Caco-2 (cell line): ENCODE results near the gene PID1. TPM values are rescaled to one million over a fixed set of nuclear protein-coding genes. Genes with fewer than 3 reads are reported as not detected.

Experiments used
- BruUV-seq: library from RNA; stranded (reverse); fragments of 400-500 nt; replicated peaks from 2 replicates; lab custom pipeline; 2021; lab: Mats Ljungman, UMichigan
- CTCF ChIA-PET: fragments of 300-600 bp; sonication (Branson Sonifier 250); formaldehyde crosslinking; loops from one replicate; lab custom pipeline; 2022; ENCODE audit warnings: antibody characterized with exemption; lab: Charles Lee
- POLR2A ChIA-PET: fragments of 300-600 bp; sonication (Branson Sonifier 250); formaldehyde crosslinking; loops from one replicate; lab custom pipeline; 2022; ENCODE audit warnings: antibody characterized with exemption; lab: Charles Lee
- DNase-seq, 2 experiments: peaks; one replicate each; pipeline versions ENCODE4 v3.0.0 to v3.0.0-alpha.2; 2020 to 2022
- H3K27me3 ChIP-seq: replicated peaks from 2 replicates; pipeline ENCODE4 v1.6.0; 2011; ENCODE audit warnings: low read length; ENCODE audit not compliant: control insufficient read depth, insufficient read depth
- H3K36me3 ChIP-seq: 2 replicates; pipeline ENCODE4 v1.5.1; 2011; ENCODE audit warnings: low read length; ENCODE audit not compliant: control insufficient read depth, insufficient read depth
- H3K4me1 ChIP-seq: fragments of 250-450 bp; sonication (Bioruptor Pico); 2 replicates; pipeline ENCODE4 v1.5.1; 2020; ENCODE audit warnings: mild to moderate bottlenecking
- H3K4me3 ChIP-seq: 2 replicates; pipeline ENCODE4 v1.5.1; 2011; ENCODE audit warnings: low read depth, mild to moderate bottlenecking, control low read depth, low read length
- H3K9me3 ChIP-seq: fragments of 250-450 bp; sonication (Bioruptor Pico); 2 replicates; pipeline ENCODE4 v1.5.1; 2020; ENCODE audit warnings: mild to moderate bottlenecking, moderate library complexity
- H3K27ac Mint-ChIP-seq: one replicate; pipeline ENCODE4 v1.8.0; 2022; ENCODE audit warnings: mixed read lengths; ENCODE audit not compliant: unreplicated experiment
- H3K27me3 Mint-ChIP-seq: one replicate; pipeline ENCODE4 v1.8.0; 2022; ENCODE audit warnings: mixed read lengths; ENCODE audit not compliant: insufficient read depth, unreplicated experiment
- H3K36me3 Mint-ChIP-seq: one replicate; pipeline ENCODE4 v1.8.0; 2022; ENCODE audit warnings: mild to moderate bottlenecking, mixed read lengths; ENCODE audit not compliant: insufficient read depth, unreplicated experiment
- H3K4me1 Mint-ChIP-seq: one replicate; pipeline ENCODE4 v1.8.0; 2022; ENCODE audit warnings: low read depth, mixed read lengths; ENCODE audit not compliant: unreplicated experiment
- H3K4me3 Mint-ChIP-seq: one replicate; pipeline ENCODE4 v1.8.0; 2022; ENCODE audit warnings: mild to moderate bottlenecking, moderate library complexity, mixed read lengths; ENCODE audit not compliant: unreplicated experiment
- H3K9me3 Mint-ChIP-seq: one replicate; pipeline ENCODE4 v1.8.0; 2022; ENCODE audit warnings: mixed read lengths; ENCODE audit not compliant: unreplicated experiment
- CTCF ChIP-seq, 2 experiments: fragments of 200-600 bp in 1 of 2; IDR thresholded peaks; 1 replicate in 1 of 2; 2 replicates in 1 of 2; pipeline versions ENCODE4 v1.5.1 to v1.8.0; 2011 to 2022; ENCODE audit warnings: antibody characterized with exemption in 1 of 2, control low read depth in 1 of 2, inconsistent platforms in 1 of 2, low read depth in 1 of 2, low read length in 1 of 2, mild to moderate bottlenecking in 1 of 2, moderate library complexity in 1 of 2; ENCODE audit not compliant: insufficient read depth in 1 of 2, severe bottlenecking in 1 of 2, unreplicated experiment in 1 of 2
- intact Hi-C: fragments of 100-400 bp; cut with micrococcal nuclease; formaldehyde crosslinking; loops from one replicate; pipeline ENCODE4 v1.10.0; 2022; ENCODE audit not compliant: unreplicated experiment
- total RNA-seq: library from RNA; stranded (reverse); gene quantifications from 2 replicates; pipeline ENCODE4 v1.2.3, GENCODE V29; 2022

PID1 gene
- total RNA-seq, 1 experiment from 2014 or later, result 9.8 TPM

DNA sequence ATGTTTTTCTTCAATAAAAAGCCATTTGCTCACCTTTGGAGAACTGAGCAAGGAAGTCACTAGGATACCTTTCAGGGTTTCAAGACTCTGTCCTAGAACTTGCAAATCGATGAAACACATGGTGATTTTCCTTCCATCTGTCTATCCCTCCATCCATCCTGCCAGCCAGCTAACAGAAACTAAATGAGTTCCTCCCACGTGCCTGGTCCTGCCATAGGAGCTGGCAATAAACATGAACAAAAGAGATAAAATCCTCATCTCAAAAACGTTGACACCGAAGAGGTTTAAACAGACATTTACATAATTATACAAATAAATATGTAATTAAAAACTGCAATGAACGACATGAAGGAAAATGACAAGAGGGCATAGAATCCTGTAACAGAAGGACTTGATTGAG lies 249.0 kb downstream of the PID1 start:
- CTCF ChIA-PET, result no interaction called here
- no peaks in the 10 kb centered on the region for H3K36me3 ChIP-seq
- H3K27me3 ChIP-seq, result no peaks in the 10 kb centered on the region
- Mint-ChIP-seq H3K27me3 (no peaks in the 10 kb centered on the region), H3K36me3 (no peaks in the 10 kb centered on the region), H3K4me3 (no peak overlapping the region), H3K27ac (no peak overlapping the region), H3K4me1 (no peaks in the 10 kb centered on the region), H3K9me3 (no peaks in the 10 kb centered on the region)
- H3K9me3 ChIP-seq, result no peaks in the 10 kb centered on the region
- DNase-seq, result no peak
- TF ChIP-seq CTCF (IDR thresholded peaks at IDR 0.05; ENCODE audit: insufficient read depth in 1 of 2, low read depth in 1 of 2, low read length in 1 of 2, severe bottlenecking in 1 of 2, unreplicated experiment in 1 of 2), result no peak
- intact Hi-C loops, result no loop called here
- BruUV-seq, result no TSS peak
- POLR2A ChIA-PET, result no interaction called here
- no peak overlapping the region for H3K4me3 ChIP-seq
- no peaks in the 10 kb centered on the region for H3K4me1 ChIP-seq

DNA sequence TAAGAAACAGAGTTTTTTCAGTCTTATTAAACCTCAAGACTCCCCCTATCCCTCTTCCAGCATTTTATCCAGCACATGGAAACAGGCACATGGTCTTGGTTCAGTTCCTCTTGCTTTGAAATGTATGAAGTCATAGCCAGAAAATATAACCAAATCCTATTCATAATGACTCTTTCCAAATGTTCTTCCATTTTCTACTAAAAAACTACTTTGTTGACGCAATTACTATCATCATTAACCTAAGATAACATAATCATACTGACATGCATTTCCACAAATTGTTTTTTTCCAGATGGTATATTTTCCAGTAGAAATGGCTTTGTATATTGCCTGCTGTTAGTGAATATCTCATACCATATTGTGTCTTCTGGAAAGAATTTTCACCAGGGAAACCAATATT lies 261.3 kb downstream of the PID1 start:
- no peak overlapping the region for H3K4me3 ChIP-seq
- H3K27me3 ChIP-seq, result no peaks in the 10 kb centered on the region
- H3K4me3 Mint-ChIP-seq, result no peak overlapping the region
- no peak overlapping the region for H3K27ac Mint-ChIP-seq
- TF ChIP-seq CTCF (IDR thresholded peaks at IDR 0.05; ENCODE audit: insufficient read depth in 1 of 2, low read depth in 1 of 2, low read length in 1 of 2, severe bottlenecking in 1 of 2, unreplicated experiment in 1 of 2), result no peak
- H3K9me3 Mint-ChIP-seq, result no peaks in the 10 kb centered on the region
- no peaks in the 10 kb centered on the region for H3K4me1 Mint-ChIP-seq
- ChIA-PET CTCF (no interaction called here), POLR2A (no interaction called here)
- no peaks in the 10 kb centered on the region for H3K27me3 Mint-ChIP-seq
- H3K36me3 ChIP-seq, result no peaks in the 10 kb centered on the region
- intact Hi-C loops, result no loop called here
- no peak for DNase-seq
- no TSS peak for BruUV-seq
- H3K4me1 ChIP-seq, result no peaks in the 10 kb centered on the region
- no peaks in the 10 kb centered on the region for H3K36me3 Mint-ChIP-seq
- no peaks in the 10 kb centered on the region for H3K9me3 ChIP-seq

- no peaks in the 10 kb centered on the region for H3K36me3 ChIP-seq
- DNase-seq, result no peak
- CTCF ChIA-PET, result no interaction called here
- H3K4me1 ChIP-seq, result no peaks in the 10 kb centered on the region
- TF ChIP-seq CTCF (IDR thresholded peaks at IDR 0.05; ENCODE audit: insufficient read depth in 1 of 2, low read depth in 1 of 2, low read length in 1 of 2, severe bottlenecking in 1 of 2, unreplicated experiment in 1 of 2), result no peak
- H3K27me3 Mint-ChIP-seq, result no peaks in the 10 kb centered on the region
- peaks cover 11% of the 10 kb centered on the region for H3K9me3 Mint-ChIP-seq
- POLR2A ChIA-PET, result no interaction called here
- no peaks in the 10 kb centered on the region for H3K9me3 ChIP-seq
- H3K4me3 Mint-ChIP-seq, result no peak overlapping the region
- H3K4me3 ChIP-seq, result no peak overlapping the region
- H3K27me3 ChIP-seq, result no peaks in the 10 kb centered on the region
- H3K36me3 Mint-ChIP-seq, result no peaks in the 10 kb centered on the region
- no peak overlapping the region for H3K27ac Mint-ChIP-seq
- intact Hi-C loops, result no loop called here
- no TSS peak for BruUV-seq
- H3K4me1 Mint-ChIP-seq, result no peaks in the 10 kb centered on the region
Observed at GRCh38 chr2:229003256-229003655, 267.8 kb downstream of the PID1 start.
